Erythroblast (primary cell): Measurements from ENCODE around the gene IL11.
"Not testable (repeated sequence)": the region's sequence is repeated elsewhere in the genome, so short reads cannot be mapped to it uniquely, and the experiment has no call there.

Experiments
- DNase-seq, 2 experiments: peaks; one replicate each; lab custom pipeline; 2025; lab: John Stamatoyannopoulos, UW
- GATA1 ChIP-seq: IDR thresholded peaks from 2 replicates; pipeline ENCODE4 v1.6.1; 2011; ENCODE audit warnings: low read depth, mild to moderate bottlenecking, control low read depth, low read length, moderate library complexity
- POLR2A ChIP-seq: IDR thresholded peaks from 2 replicates; pipeline ENCODE4 v1.6.1; 2011; ENCODE audit warnings: mild to moderate bottlenecking, low read length

Gene IL11

DNA sequence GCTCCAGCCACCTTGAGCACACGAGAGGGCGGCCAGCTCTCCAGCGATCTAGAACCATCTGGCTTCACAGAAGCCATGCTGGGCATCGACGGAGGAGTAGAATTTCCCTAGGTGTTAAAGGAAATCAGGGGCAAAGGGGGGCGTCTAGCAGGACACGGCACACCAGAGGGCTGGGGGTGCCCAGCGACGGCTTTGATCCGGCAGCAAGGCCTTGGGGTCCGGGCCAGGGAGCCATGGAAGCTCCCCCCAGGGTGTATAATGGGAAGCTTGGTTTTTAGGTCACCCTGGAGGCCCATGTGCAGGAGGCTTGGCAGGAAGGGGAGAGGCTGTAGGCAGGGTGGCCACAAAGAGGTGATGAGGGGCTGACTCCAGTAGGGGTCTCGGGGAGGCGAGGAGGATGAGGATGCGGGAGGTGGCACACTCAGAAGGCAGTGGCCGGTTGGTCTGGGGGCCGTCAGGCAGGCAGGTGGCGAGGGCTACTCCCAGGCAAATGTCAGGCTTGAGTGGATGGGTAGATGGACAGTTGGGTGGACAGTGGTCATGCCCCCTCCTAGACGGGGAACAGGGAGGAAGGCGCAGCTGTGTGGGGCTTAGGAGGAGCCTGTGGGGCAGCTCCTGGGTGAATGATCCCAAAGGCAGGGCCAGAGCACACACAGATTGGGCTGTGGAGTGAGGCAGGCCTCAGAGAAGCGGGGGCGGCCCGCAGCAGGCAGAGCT, 25.0 kb downstream of the IL11 start:
- DNase-seq, result no peak
- TF ChIP-seq GATA1 (no peak), POLR2A (no peak)

DNA sequence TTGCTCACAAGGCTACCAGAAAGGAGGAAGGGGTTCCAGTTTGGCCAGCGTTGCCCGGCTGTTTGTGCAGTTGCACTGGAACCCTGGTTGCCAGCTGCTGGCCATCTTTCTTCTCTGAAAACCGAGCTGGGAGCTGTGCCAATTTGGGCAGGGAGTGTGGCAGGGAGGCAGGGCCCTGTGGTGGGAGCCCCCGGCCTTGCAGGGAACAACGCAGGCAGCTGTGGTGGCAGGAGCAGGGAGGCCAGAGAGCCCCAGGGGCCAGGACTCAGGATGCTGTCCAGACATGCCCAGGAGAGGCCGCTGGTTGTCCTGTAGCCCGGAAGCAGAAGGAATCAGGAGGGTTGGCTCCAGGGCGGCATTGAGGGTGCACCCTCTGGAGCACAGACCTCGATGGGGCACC, 25.8 kb downstream of the IL11 start:
- no peak for DNase-seq
- TF ChIP-seq POLR2A, result no peak
- no peak for TF ChIP-seq GATA1

DNA sequence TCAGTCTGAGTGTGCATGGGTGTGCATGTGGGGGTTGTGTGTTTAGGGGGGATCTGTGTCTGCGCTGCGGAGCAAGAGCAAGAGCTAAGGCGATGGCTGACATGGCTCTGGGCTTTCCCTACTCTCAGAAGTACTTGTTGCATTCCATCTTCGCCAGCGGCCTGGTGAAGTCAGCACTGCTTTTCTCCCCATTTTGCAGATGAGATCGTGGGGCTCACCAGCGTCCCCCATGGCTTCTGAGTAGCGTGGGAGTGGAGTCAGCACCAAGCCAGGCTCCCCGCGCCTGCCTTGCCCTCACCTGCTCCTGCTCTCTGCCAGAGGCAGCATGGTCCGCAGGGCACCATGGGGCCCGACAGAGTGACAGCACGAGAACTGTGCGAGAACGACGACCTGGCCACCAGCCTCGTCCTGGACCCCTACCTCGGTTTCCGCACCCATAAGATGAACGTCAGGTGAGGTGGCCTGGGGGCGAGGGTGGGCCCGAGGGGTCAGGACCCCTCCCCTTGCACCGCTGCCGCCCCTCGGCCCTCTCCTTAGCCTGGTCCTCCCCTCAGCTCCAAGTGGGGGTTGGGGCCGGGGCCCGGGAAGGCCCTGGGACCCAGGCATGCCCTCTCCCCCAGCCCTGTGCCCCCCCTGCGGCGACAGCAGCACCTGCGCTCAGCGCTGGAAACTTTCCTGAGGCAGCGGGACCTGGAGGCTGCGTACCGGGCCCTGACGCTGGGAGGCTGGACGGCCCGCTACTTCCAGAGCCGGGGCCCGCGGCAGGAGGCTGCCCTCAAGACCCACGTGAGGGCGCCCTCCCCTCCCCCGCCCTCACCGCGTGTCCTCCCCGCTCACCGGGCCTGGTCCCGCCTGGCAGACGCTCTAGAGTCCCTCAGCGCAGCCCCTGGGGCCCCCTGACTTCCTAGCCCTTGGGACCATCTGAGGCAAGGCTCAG, 28.4 kb downstream of the IL11 start:
- no peak for DNase-seq
- TF ChIP-seq GATA1 (no peak), POLR2A (no peak)

DNA sequence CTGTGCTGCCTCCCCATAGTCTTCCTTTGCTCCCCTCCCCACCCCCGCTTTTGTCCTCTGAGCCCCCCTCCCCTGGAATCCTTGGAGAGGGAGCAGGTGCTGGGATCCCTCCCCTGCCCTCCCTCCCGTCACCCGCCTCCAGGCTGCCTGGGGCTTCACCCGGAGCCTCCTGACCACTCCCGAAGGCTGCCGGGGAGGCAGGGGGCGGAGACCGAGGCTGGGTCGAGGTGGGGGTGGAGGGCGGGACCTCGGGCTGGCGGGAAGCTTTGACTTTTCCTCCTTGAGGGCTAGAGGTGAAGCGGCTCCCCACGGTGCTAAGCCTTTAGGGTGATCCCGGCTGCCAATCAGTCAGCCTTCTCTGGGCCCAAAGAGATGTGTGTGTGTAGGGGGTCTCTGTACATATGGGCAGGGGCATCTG, 29.1 kb downstream of the IL11 start:
- TF ChIP-seq GATA1, result no peak
- TF ChIP-seq POLR2A, result no peak
- peak; percentile 75 to 84 for DNase-seq

DNA sequence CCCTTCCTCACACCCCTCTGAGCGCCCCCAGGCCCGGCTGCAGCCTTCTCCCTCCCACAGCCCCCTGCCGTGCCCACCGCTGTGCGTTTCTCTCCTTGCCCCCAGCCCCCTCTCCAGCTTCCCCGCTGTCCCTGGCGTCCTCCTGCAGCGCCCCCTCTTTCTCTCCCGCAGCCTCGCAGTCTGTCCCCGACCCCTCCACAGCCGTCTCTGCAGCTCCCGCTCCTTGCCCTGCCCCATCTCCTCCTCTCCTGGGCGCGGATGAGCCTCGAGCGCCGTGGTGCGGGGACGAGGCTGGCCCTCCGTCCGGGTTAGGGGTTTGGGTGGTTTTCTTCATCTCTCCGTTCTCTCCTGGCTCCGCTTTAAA, 29.5 kb downstream of the IL11 start:
- no peak for TF ChIP-seq POLR2A
- no peak for TF ChIP-seq GATA1
- DNase-seq, result peak; percentile 50 to 68

DNA sequence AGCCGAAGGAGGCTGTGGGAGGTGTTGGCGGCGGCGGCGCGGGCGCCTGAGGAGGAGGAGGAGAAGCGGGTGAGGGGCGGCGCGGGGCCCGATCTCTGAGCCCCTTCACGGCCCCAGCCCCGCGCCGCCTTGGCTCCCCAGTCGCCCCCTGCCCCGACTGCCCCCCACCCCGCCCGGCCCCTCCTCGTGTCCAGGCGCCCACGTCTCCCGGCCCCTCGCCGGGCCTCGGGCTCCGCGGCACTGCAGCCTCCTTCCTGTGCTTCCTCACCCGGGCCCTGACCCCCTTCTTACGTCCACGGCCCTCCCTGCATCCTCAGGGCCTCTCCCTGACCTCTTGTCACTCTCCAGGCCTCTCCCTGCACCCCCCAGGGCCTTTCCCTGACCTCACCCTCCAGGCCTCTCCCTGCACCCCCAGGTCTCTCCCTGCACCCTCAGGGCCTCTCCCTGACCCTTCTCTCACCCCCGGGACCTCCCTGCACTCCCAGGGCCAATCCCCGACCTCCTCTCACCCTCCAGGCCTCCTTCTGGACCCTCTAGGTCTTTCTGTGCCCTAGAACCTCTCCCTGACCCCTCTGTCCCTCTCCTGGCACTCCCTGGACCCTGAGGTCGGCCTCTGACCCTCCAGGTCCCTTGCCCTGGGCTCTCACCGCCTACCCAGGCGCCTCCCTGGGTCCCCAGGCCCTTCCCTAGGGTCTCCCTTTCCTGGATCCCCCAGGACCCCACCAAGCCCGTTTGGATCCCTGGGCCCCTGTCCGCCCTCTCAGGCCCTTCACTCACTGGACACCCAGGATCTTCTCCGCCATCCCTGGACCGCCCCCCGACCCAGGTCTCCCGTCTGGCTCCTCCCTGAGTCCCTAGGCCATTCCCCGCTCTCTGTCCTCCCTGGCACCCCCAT, 30.1 kb downstream of the IL11 start:
- TF ChIP-seq GATA1 (no peak), POLR2A (peak; percentile 4)
- DNase-seq, result peak; percentile 74 to 77

DNA sequence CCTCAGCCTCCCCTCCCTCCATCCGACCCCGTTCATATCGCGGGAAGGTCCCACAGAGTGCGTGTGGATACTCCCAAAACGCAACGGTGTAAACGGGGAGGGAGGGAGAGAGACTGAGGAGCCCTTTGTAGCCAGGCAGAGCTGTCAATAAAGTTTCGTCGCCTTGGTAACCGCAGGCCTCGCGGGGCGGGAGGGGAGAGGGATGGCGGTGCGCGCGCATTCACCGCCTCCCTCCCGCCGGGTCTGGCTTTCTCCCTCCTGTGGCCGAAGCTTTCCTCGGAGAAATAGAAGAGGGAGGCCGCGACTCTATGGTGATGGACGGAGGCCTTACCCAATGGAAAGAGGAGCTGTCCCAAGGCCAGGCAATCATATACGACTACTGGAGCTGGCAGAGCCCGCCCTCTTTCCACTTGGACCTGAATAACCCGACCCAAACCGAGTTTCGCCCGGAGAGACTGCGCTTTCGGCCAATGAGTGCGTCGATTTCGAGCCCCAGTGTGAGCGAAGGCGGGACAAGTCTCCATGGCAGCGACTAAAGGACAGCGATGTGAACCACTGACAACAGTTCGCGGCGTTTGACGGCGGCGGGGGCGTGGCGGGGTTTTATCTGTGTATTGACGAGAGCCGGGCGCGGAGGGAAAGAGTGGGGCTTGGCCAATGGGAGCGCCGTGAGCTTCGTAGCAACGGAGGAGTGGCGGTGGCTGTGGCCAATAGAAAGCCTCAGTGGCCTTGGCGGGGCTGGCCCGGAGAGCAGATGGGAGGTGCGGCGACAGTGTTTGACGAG, 31.0 kb downstream of the IL11 start, which contains the start of gene KMT5C:
TSS of gene KMT5C (plus strand) at position 772 of the 784 bp plus-strand sequence. CDS start 2,061 bp downstream, outside the sequence.
- peak; percentile 100 for DNase-seq
- no peak for TF ChIP-seq GATA1
- peak; percentile 82 for TF ChIP-seq POLR2A

DNA sequence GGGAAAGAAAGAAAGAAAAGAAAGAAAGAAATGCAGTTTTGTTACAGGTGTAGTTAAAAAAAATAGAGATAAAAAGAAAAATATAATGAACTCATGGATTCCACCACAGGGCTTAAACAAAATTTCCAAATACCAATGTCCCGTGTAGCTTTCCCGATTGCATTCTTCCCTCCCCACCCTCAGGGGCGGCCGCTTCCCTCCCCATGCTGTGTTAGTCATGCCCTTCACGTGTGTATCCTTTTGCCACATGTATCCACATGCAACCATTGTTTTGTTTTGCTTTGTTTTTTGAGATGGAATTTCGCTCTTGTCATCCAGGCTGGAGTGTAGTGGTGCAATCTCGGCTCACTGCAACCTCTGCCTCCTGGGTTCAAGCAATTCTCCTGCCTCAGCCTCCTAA, 34.2 kb downstream of the IL11 start:
- no peak for DNase-seq
- TF ChIP-seq POLR2A (no peak), GATA1 (no peak)

DNA sequence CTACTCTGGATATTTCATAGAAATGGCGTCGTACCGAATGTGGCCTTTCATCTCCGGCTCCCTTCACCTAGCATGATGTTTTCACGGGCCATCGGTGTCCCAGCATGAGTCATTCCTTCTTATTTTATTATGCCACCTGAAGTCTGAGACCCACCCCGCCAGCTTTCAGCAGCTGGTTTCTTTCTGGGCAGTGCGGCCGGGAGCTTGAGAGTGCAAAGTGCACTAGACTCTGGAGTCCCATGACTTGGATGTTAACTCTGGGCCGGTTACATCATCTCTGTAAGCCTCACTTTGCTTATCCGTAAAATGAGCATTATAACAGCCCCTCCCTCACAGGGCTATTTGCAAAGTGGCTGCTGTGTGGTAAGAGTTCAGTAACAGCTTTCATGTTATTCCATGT, 36.4 kb downstream of the IL11 start:
- TF ChIP-seq POLR2A (no peak), GATA1 (no peak)
- DNase-seq, result no peak

DNA sequence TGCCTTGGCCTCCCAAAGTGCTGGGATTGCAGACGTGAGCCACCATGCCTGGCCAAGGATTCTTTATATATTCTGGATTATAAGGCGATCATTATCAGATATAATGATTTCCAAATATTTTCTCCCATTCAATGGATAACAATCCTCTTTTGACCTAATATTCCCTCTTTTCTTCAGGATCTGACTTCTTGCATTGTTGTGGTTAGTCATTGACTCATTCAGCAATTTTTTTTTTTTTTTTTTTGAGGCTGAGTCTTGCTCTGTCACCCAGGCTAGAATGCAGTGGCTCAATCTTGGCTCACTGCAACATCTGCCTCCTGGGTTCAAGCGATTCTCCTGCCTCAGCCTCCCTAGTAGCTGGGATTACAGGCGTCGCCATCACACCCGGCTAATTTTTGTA, 40.5 kb downstream of the IL11 start:
- DNase-seq, result not testable (repeated sequence)

DNA sequence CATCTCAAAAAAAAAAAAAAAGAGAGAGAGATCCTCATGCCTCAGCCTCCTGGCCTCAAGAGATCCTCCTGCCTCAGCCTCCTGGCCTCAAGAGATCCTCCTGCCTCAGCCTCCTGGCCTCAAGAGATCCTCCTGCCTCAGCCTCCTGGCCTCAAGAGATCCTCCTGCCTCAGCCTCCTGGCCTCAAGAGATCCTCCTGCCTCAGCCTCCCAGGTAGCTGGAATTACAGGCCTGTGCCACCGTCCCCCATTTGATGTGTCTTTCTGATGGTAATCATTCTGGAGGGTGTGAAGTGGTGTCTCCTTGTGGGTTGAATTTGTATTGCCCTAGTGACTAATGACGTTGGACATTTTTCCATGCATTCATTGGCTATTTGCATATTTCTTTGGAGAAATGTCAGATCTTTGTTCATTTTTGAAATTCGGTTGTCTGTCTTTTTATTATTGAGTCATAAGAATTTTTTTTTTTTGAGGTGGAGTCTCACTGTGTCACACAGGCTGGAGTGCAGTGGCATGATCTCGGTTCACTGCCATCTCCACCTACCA, 41.4 kb downstream of the IL11 start:
- DNase-seq, result not testable (repeated sequence)

DNA sequence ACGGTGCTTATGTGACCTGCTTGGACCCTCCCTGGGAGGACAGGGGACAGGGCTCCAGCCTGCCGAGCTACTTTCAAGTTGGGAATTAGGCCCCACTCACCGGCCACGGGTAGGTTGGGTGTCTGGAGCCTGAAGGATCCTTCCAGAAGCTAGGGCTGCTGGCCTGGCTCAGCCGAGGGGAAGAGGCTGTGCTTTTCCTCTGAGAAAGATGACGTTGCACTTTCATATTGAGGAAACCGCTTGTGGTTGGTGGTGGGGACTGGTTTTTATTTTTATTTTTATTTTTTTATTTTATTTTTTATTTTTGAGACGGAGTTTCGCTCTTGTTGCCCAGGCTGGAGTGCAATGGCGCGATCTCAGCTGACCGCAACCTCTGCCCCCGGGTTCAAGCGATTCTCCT, 45.1 kb downstream of the IL11 start, which contains the start of gene TMEM150B:
TSS of gene TMEM150B (minus strand) at position 170 of the 400 bp plus-strand sequence. CDS start 4,305 bp downstream, outside the sequence.
- TF ChIP-seq GATA1, result no peak
- TF ChIP-seq POLR2A, result no peak

More for the DNA sequence above, 45.1 kb downstream of the IL11 start, which contains the start of gene TMEM150B:
- no peak for DNase-seq
